IMR-90 (cell line): Measurements from ENCODE around the gene TRIM4. TPM values are rescaled to one million over a fixed set of nuclear protein-coding genes. Genes with fewer than 3 reads are reported as not detected.

Experiments
- ATAC-seq: fragments of 200-7000 bp; cut with Tn5 transposase; 2 replicates; pipeline ENCODE4 v1.9.1; 2020; ENCODE audit warnings: low read depth, mild to moderate bottlenecking, moderate library complexity
- BruUV-seq: library from RNA; stranded (reverse); fragments of 400-500 nt; replicated peaks from 2 replicates; lab custom pipeline; 2021; lab: Mats Ljungman, UMichigan
- CTCF ChIA-PET: fragments of 300-600 bp; formaldehyde crosslinking; extraction: SDS; loops from one replicate; lab custom pipeline; 2021; ENCODE audit warnings: antibody characterized with exemption; lab: Yijun Ruan, JAX
- POLR2A ChIA-PET: fragments of 300-600 bp; sonication (Branson Sonifier 250); formaldehyde crosslinking; loops from one replicate; lab custom pipeline; 2022; ENCODE audit warnings: antibody characterized with exemption; ENCODE audit not compliant: unreplicated experiment; lab: Charles Lee
- DNase-seq: peaks from one replicate; pipeline ENCODE4 v3.0.0; 2013
- H2AFZ ChIP-seq: replicated peaks from 2 replicates; pipeline ENCODE3; 2013; ENCODE audit warnings: low read length, mild to moderate bottlenecking; ENCODE audit not compliant: poor library complexity
- H2AK5ac ChIP-seq: 2 replicates; pipeline ENCODE4 v1.6.1; 2013; ENCODE audit warnings: low read depth, low read length, inconsistent platforms
- H2AK9ac ChIP-seq: replicated peaks from 2 replicates; pipeline ENCODE3; 2013; ENCODE audit warnings: mild to moderate bottlenecking, low read depth, low read length, moderate library complexity; ENCODE audit not compliant: poor library complexity
- H2BK120ac ChIP-seq: 2 replicates; pipeline ENCODE4 v1.6.1; 2013; ENCODE audit warnings: low read depth, low read length, inconsistent platforms
- H2BK15ac ChIP-seq: 3 replicates; pipeline ENCODE4 v1.6.1; 2013; ENCODE audit warnings: low read depth, low read length, inconsistent platforms
- H2BK20ac ChIP-seq: 2 replicates; pipeline ENCODE4 v1.6.1; 2013; ENCODE audit warnings: low read depth, mild to moderate bottlenecking, inconsistent platforms, low read length, moderate library complexity
- H2BK5ac ChIP-seq: 2 replicates; pipeline ENCODE4 v1.6.1; 2013; ENCODE audit warnings: mild to moderate bottlenecking, low read depth, low read length, inconsistent platforms; ENCODE audit not compliant: poor library complexity, severe bottlenecking
- H3K14ac ChIP-seq: replicated peaks from 2 replicates; pipeline ENCODE4 v1.6.1; 2013; ENCODE audit warnings: low read depth, low read length, inconsistent platforms
- H3K18ac ChIP-seq: 2 replicates; pipeline ENCODE4 v1.6.1; 2013; ENCODE audit warnings: low read depth, low read length, control low read depth
- H3K23ac ChIP-seq: 2 replicates; pipeline ENCODE4 v1.6.1; 2013; ENCODE audit warnings: low read depth, low read length, inconsistent platforms
- H3K27ac ChIP-seq: 2 replicates; pipeline ENCODE4 v1.5.1; 2013; ENCODE audit warnings: mild to moderate bottlenecking, control low read depth, low read length; ENCODE audit not compliant: insufficient read depth
- H3K27me3 ChIP-seq: 2 replicates; pipeline ENCODE4 v1.6.1; 2013; ENCODE audit warnings: low read length; ENCODE audit not compliant: control insufficient read depth, insufficient read depth
- H3K36me3 ChIP-seq: 2 replicates; pipeline ENCODE4 v1.6.1; 2013; ENCODE audit warnings: low read length, mixed read lengths; ENCODE audit not compliant: control insufficient read depth, insufficient read depth
- H3K4ac ChIP-seq: 2 replicates; pipeline ENCODE4 v1.6.1; 2013; ENCODE audit warnings: low read depth, low read length, inconsistent platforms
- H3K4me1 ChIP-seq: 2 replicates; pipeline ENCODE4 v1.6.1; 2013; ENCODE audit warnings: low read length, mixed read lengths; ENCODE audit not compliant: control insufficient read depth, insufficient read depth
- H3K4me2 ChIP-seq: 2 replicates; pipeline ENCODE4 v1.6.1; 2013; ENCODE audit warnings: low read depth, mild to moderate bottlenecking, control low read depth, low read length, moderate library complexity
- H3K4me3 ChIP-seq: 2 replicates; pipeline ENCODE4 v1.5.1; 2013; ENCODE audit warnings: low read depth, mild to moderate bottlenecking, control low read depth, low read length, moderate library complexity; ENCODE audit not compliant: insufficient read depth
- H3K56ac ChIP-seq: 2 replicates; pipeline ENCODE4 v1.6.1; 2013; ENCODE audit warnings: low read length, inconsistent platforms; ENCODE audit not compliant: insufficient read depth; ENCODE audit errors: extremely low read depth
- H3K79me1 ChIP-seq, 2 experiments: 2 replicates each; pipeline ENCODE4 v1.6.1; 2013; ENCODE audit warnings: low read length in 2 of 2, inconsistent platforms in 1 of 2, low read depth in 1 of 2
- H3K9ac ChIP-seq: 2 replicates; pipeline ENCODE4 v1.6.1; 2013; ENCODE audit warnings: low read depth, low read length, control low read depth
- H3K9me1 ChIP-seq: 2 replicates; pipeline ENCODE4 v1.6.1; 2013; ENCODE audit warnings: low read length, inconsistent platforms; ENCODE audit not compliant: insufficient read depth
- H3K9me3 ChIP-seq: 2 replicates; pipeline ENCODE4 v1.6.1; 2013; ENCODE audit warnings: low read length; ENCODE audit not compliant: control insufficient read depth, insufficient read depth
- H4K20me1 ChIP-seq: 2 replicates; pipeline ENCODE4 v1.6.1; 2013; ENCODE audit warnings: low read length, inconsistent platforms; ENCODE audit not compliant: insufficient read depth
- H4K5ac ChIP-seq: 2 replicates; pipeline ENCODE4 v1.6.1; 2013; ENCODE audit warnings: mild to moderate bottlenecking, low read depth, low read length, control low read depth
- H4K8ac ChIP-seq, 2 experiments: 2 replicates each; pipeline ENCODE4 v1.6.1; 2013; ENCODE audit warnings: low read depth in 2 of 2, low read length in 2 of 2, control low read depth in 1 of 2, inconsistent platforms in 1 of 2
- H4K91ac ChIP-seq: 2 replicates; pipeline ENCODE4 v1.6.1; 2013; ENCODE audit warnings: low read depth, low read length, inconsistent platforms; ENCODE audit not compliant: insufficient read depth
- BHLHE40 ChIP-seq: fragments of 150-350 bp; IDR thresholded peaks from 2 replicates; pipeline ENCODE4 v1.6.1; 2016; ENCODE audit warnings: mild to moderate bottlenecking, low read depth, low read length
- CHD1 ChIP-seq: IDR thresholded peaks from 2 replicates; pipeline ENCODE4 v1.6.1; 2012; ENCODE audit warnings: low read depth, low read length, improper control_type of control experiment
- ELK1 ChIP-seq: fragments of 150-350 bp; IDR thresholded peaks from 2 replicates; pipeline ENCODE4 v1.6.1; 2016; ENCODE audit warnings: low read depth, mild to moderate bottlenecking, low read length, moderate library complexity, borderline replicate concordance
- MAZ ChIP-seq: IDR thresholded peaks from 2 replicates; pipeline ENCODE4 v1.6.1; 2012; ENCODE audit warnings: low read depth, mild to moderate bottlenecking, low read length, improper control_type of control experiment, moderate library complexity, borderline replicate concordance
- NFE2L2 ChIP-seq: fragments of 150-350 bp; IDR thresholded peaks from 2 replicates; pipeline ENCODE4 v1.6.1; 2016; ENCODE audit warnings: low read depth, mild to moderate bottlenecking, low read length
- RAD21 ChIP-seq: IDR thresholded peaks from 2 replicates; pipeline ENCODE4 v1.6.1; 2012; ENCODE audit warnings: low read length, improper control_type of control experiment
- RFX5 ChIP-seq: IDR thresholded peaks from 2 replicates; pipeline ENCODE4 v1.8.0; 2012; ENCODE audit warnings: low read depth, mild to moderate bottlenecking, low read length, moderate library complexity
- WGBS, 2 experiments: methylation state at CpG; one replicate each; pipeline versions ENCODE4 v1.1.5 to v1.1.7; 2013; ENCODE audit warnings: missing lambda C conversion rate in 2 of 2; ENCODE audit not compliant: insufficient read length in 1 of 2; ENCODE audit errors: extremely low coverage in 2 of 2; 5-methylcytosine and 5-hydroxymethylcytosine counted together
- dilution Hi-C: fragments of 300-500 bp; cut with HindIII; formaldehyde crosslinking; loops from one replicate; pipeline ENCODE4 v1.14.3; 2018; ENCODE audit warnings: low sequenced_read_pairs; ENCODE audit not compliant: unreplicated experiment
- in situ Hi-C: fragments of 300-500 bp; cut with MboI; formaldehyde crosslinking; loops from 3 replicates; pipeline ENCODE4 v1.14.3; 2019; ENCODE audit warnings: low sequenced_read_pairs, inconsistent platforms, mixed read lengths
- intact Hi-C: fragments of 100-400 bp; cut with micrococcal nuclease; formaldehyde crosslinking; loops from 2 replicates; pipeline ENCODE4 v1.10.0; 2022
- polyA plus RNA-seq, 3 experiments: library from polyadenylated mRNA; depleted of rRNA; stranded (reverse); fragments of >200 nt; gene quantifications; 2 replicates each; pipeline ENCODE4 v1.2.3, GENCODE V29; 2012; ENCODE audit warnings: low replicate concordance in 1 of 3
- total RNA-seq: library from RNA; depleted of rRNA; stranded (reverse); fragments of >200 nt; gene quantifications from 2 replicates; pipeline ENCODE4 v1.2.3, GENCODE V29; 2012

The TRIM4 gene
- total and polyA plus RNA-seq, 2 of the 4 experiments (the other 2 are of a cell fraction) = 10.6 to 13.4 TPM

GRCh38 chr7:99860281-99861127 is 58.8 kb downstream of the TRIM4 start:
- ChIA-PET POLR2A (no interaction called here), CTCF (no interaction called here)
- dilution Hi-C loops (no loop called here), in situ Hi-C loops (no loop called here), intact Hi-C loops (no loop called here)
- TF ChIP-seq MAZ = no peak
- TF ChIP-seq ELK1 = no peak
- TF ChIP-seq RAD21 = no peak
- no peak for TF ChIP-seq CHD1
- TF ChIP-seq RFX5 = no peak
- TF ChIP-seq NFE2L2 = no peak
- no peak for TF ChIP-seq BHLHE40
- BruUV-seq = no TSS peak
- Histone ChIP-seq H3K9ac (no peak overlapping the region), H4K5ac (no peak overlapping the region), H3K18ac (no peak overlapping the region), H3K79me1 (no peaks in the 10 kb centered on the region), H2BK120ac (no peak overlapping the region), H2BK5ac (no peak overlapping the region), H4K20me1 (no peaks in the 10 kb centered on the region), H2AFZ (no peak overlapping the region), H3K4me2 (no peak overlapping the region), H3K14ac (no peak overlapping the region), H3K27ac (no peak overlapping the region), H2AK5ac (no peak overlapping the region), H4K91ac (no peak overlapping the region), H3K4me3 (no peak overlapping the region), H3K23ac (no peak overlapping the region), H2BK20ac (no peak overlapping the region), H2AK9ac (no peak overlapping the region), H4K8ac (no peak overlapping the region), H3K56ac (no peak overlapping the region), H3K9me3 (peaks cover 7% of the 10 kb centered on the region), H3K4me1 (no peaks in the 10 kb centered on the region), H3K4ac (no peak overlapping the region), H3K9me1 (no peaks in the 10 kb centered on the region), H3K27me3 (no peaks in the 10 kb centered on the region; the same call in none of the 2 replicates), H3K36me3 (no peaks in the 10 kb centered on the region), H2BK15ac (no peak overlapping the region)
- DNase-seq = peak; percentile 52
- peak; percentile 54 for ATAC-seq
- 60% methylated on average over 2 of the region's 15 CpGs; no CpG with 5 or more reads in 1 of the 2 experiments for WGBS, 2 experiments
